ENCODE measurements around the gene TTLL13. TPM values are rescaled to one million over a fixed set of nuclear protein-coding genes. Genes with fewer than 3 reads are reported as not detected.

The TTLL13 gene
- total RNA-seq, 4 donors from 2014 or later: 0.63 TPM; not detected in 3

DNA sequence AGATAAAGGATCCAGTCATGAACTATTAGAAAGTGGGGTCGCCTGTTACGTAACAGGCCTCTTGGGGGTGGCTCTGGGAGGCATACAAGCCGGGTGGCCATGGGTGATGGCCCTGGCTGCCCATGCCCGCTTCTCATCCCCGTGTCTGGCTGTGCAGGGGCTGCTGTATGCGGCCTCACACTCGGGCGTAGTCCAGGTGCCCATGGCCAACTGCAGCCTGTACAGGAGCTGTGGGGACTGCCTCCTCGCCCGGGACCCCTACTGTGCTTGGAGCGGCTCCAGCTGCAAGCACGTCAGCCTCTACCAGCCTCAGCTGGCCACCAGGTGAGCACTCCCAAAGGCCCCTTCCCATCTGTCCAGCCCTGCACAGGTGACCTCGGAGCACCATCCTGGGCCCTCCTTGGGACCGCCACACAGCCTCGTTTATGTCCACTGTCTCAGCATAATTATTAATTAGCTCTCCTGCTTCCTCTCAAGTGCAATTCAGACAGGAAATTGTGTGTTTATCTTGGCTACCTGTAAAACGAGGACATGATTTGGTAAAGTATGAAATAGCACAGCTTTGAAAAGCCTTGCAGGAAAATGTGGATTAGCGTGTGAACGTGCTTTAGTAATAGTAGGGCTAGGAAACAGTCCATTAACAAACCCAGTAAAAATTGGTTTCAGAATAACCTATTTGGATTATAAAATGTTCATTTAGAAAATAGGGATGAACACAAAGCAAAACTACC is 23.7 kb upstream of the TTLL13 start:
- no peak for DNase-seq (ENCODE audit: low spot score in 2 of 2)
- WGBS, 2 donors: 85 to 86% methylated on average over 14 to 18 of the region's 18 CpGs
- intact Hi-C loops (cut with DNase I; ENCODE audit: low total_unique reads): no loop called here
- TF ChIP-seq, protein P1, sequence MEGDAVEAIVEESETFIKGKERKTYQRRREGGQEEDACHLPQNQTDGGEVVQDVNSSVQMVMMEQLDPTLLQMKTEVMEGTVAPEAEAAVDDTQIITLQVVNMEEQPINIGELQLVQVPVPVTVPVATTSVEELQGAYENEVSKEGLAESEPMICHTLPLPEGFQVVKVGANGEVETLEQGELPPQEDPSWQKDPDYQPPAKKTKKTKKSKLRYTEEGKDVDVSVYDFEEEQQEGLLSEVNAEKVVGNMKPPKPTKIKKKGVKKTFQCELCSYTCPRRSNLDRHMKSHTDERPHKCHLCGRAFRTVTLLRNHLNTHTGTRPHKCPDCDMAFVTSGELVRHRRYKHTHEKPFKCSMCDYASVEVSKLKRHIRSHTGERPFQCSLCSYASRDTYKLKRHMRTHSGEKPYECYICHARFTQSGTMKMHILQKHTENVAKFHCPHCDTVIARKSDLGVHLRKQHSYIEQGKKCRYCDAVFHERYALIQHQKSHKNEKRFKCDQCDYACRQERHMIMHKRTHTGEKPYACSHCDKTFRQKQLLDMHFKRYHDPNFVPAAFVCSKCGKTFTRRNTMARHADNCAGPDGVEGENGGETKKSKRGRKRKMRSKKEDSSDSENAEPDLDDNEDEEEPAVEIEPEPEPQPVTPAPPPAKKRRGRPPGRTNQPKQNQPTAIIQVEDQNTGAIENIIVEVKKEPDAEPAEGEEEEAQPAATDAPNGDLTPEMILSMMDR (IDR thresholded peaks at IDR 0.05): no peak
- no peak for TF ChIP-seq POLR2A (IDR thresholded peaks at IDR 0.05)
- H3K4me3 ChIP-seq (ENCODE audit: low read depth, poor library complexity, severe bottlenecking): no peak overlapping the region

DNA sequence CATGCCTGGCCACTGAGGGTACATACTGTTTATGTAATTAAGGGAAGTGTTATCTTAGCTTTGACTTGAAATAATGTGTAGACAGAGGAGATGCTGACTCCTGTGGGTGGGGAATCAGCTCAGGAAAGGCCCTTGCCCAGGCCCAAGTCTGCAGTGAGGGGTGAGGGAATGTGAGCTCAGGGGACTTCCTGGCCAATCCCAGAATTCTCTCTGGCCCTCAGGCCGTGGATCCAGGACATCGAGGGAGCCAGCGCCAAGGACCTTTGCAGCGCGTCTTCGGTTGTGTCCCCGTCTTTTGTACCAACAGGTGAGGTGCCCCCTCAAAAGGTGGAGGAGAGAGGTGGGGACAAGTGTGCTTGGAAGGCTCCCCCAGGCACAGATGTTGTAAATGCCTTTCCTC is 22.0 kb upstream of the TTLL13 start:
- intact Hi-C loops (cut with DNase I; ENCODE audit: low total_unique reads): no loop called here
- TF ChIP-seq, protein P1 (IDR thresholded peaks at IDR 0.05): no peak
- TF ChIP-seq POLR2A (IDR thresholded peaks at IDR 0.05): no peak
- 84 to 92% methylated on average over 7 of the region's 7 CpGs for WGBS, 2 donors
- no peak overlapping the region for H3K4me3 ChIP-seq (ENCODE audit: low read depth, poor library complexity, severe bottlenecking)
- DNase-seq (ENCODE audit: low spot score in 2 of 2): no peak

- TF ChIP-seq, protein P1 (IDR thresholded peaks at IDR 0.05): no peak
- TF ChIP-seq POLR2A (IDR thresholded peaks at IDR 0.05): no peak
- intact Hi-C loops (cut with DNase I; ENCODE audit: low total_unique reads): no loop called here
- WGBS, 2 donors: 82 to 87% methylated on average over 34 to 37 of the region's 38 CpGs
- no peak overlapping the region for H3K4me3 ChIP-seq (ENCODE audit: low read depth, poor library complexity, severe bottlenecking)
- DNase-seq (ENCODE audit: low spot score in 2 of 2): no peak
These were observed 21.3 kb upstream of the TTLL13 start for GRCh38 chr15:90227816-90228772.

DNA sequence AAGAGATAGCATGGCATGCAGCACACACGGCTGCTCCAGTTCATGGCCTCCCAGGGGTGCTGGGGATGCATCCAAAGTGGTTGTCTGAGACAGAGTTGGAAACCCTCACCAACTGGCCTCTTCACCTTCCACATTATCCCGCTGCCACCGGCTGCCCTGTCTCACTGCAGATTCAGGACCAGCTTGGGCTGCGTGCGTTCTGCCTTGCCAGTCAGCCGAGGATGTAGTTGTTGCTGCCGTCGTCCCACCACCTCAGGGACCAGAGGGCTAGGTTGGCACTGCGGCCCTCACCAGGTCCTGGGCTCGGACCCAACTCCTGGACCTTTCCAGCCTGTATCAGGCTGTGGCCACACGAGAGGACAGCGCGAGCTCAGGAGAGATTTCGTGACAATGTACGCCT is 20.4 kb upstream of the TTLL13 start:
- TF ChIP-seq, protein P1 (IDR thresholded peaks at IDR 0.05): no peak
- TF ChIP-seq POLR2A (IDR thresholded peaks at IDR 0.05): no peak
- DNase-seq (ENCODE audit: low spot score in 2 of 2): no peak
- no peak overlapping the region for H3K4me3 ChIP-seq (ENCODE audit: low read depth, poor library complexity, severe bottlenecking)
- 89 to 91% methylated on average over 14 to 15 of the region's 15 CpGs for WGBS, 2 donors
- intact Hi-C loops (cut with DNase I; ENCODE audit: low total_unique reads): no loop called here

DNA sequence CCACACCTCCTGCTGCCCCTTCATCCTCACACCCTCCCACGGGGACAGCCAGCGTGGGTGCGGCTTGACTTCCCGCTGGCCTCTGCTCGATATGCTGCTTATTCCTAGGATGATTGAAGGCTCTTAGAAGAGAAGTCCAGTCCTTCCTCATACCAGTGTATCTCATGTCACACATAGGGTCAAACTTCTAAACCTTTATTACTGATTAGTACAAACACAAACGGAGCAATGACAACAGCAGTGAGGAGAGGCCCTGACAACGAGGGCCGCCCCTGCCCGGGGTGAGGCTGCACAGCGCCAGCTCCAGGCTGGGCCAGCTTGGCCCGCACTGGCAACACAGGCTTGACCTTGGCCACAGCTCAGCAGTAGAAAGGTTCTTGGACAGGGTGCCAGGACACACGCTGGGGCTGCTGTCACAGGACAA is 19.3 kb upstream of the TTLL13 start:
- no peak overlapping the region for H3K4me3 ChIP-seq (ENCODE audit: low read depth, poor library complexity, severe bottlenecking)
- DNase-seq (ENCODE audit: low spot score in 2 of 2): no peak
- intact Hi-C loops (cut with DNase I; ENCODE audit: low total_unique reads): no loop called here
- TF ChIP-seq, protein P1 (IDR thresholded peaks at IDR 0.05): no peak
- TF ChIP-seq POLR2A (IDR thresholded peaks at IDR 0.05): no peak
- WGBS, 2 donors: 61 to 64% methylated on average over 12 of the region's 12 CpGs

Data from lower leg skin (tissue), 4 donors.